Endodermal cell (in vitro differentiated cells): Measurements from ENCODE around the gene KRT12. TPM values are rescaled to one million over a fixed set of nuclear protein-coding genes. Genes with fewer than 3 reads are reported as not detected.

Experiments
- DNase-seq: peaks from one replicate; pipeline ENCODE4 v3.0.0-alpha.2; 2017
- H3K27ac ChIP-seq: 2 replicates; pipeline ENCODE4 v1.5.1; 2013; ENCODE audit warnings: mild to moderate bottlenecking, low read depth, low read length, moderate library complexity
- H3K27me3 ChIP-seq: 2 replicates; pipeline ENCODE4 v1.6.1; 2013; ENCODE audit warnings: mild to moderate bottlenecking, low read length, moderate library complexity; ENCODE audit not compliant: insufficient read depth, control insufficient read depth, poor library complexity, severe bottlenecking
- H3K36me3 ChIP-seq: 2 replicates; pipeline ENCODE4 v1.7.0; 2013; ENCODE audit warnings: mild to moderate bottlenecking, low read length, moderate library complexity; ENCODE audit not compliant: control insufficient read depth, insufficient read depth
- H3K4me1 ChIP-seq: one replicate; pipeline ENCODE4 v1.7.0; 2013; ENCODE audit warnings: low read length; ENCODE audit not compliant: control insufficient read depth, insufficient read depth
- H3K4me3 ChIP-seq: 2 replicates; pipeline ENCODE4 v1.5.1; 2013; ENCODE audit warnings: mild to moderate bottlenecking, low read length, moderate library complexity
- H3K9ac ChIP-seq: 2 replicates; pipeline ENCODE4 v1.6.1; 2013; ENCODE audit warnings: mild to moderate bottlenecking, low read length, moderate library complexity; ENCODE audit not compliant: poor library complexity, severe bottlenecking; ENCODE audit errors: extremely low read depth
- H3K9me3 ChIP-seq: 2 replicates; pipeline ENCODE4 v1.6.1; 2013; ENCODE audit warnings: mild to moderate bottlenecking, low read length, moderate library complexity; ENCODE audit not compliant: control insufficient read depth
- H3K27ac Mint-ChIP-seq: 2 replicates; pipeline ENCODE4 v1.8.0; 2020; ENCODE audit warnings: mixed read lengths
- H3K27me3 Mint-ChIP-seq: 2 replicates; pipeline ENCODE4 v1.8.0; 2021; ENCODE audit warnings: mild to moderate bottlenecking, mixed read lengths; ENCODE audit not compliant: insufficient read depth
- H3K36me3 Mint-ChIP-seq: 2 replicates; pipeline ENCODE4 v1.8.0; 2020; ENCODE audit warnings: low read depth, mixed read lengths
- H3K4me1 Mint-ChIP-seq: 2 replicates; pipeline ENCODE4 v1.8.0; 2020; ENCODE audit warnings: mixed read lengths
- H3K4me3 Mint-ChIP-seq: 2 replicates; pipeline ENCODE4 v1.8.0; 2020; ENCODE audit warnings: mild to moderate bottlenecking, moderate library complexity, mixed read lengths
- H3K9me3 Mint-ChIP-seq: 2 replicates; pipeline ENCODE4 v1.8.0; 2020; ENCODE audit warnings: mild to moderate bottlenecking, mixed read lengths
- WGBS, 2 experiments: methylation state at CpG; one replicate each; pipeline versions ENCODE4 v1.1.5 to v1.1.7; 2013; ENCODE audit warnings: missing lambda C conversion rate in 2 of 2, mixed read lengths in 1 of 2; ENCODE audit not compliant: insufficient coverage in 1 of 2, insufficient read length in 1 of 2; 5-methylcytosine and 5-hydroxymethylcytosine counted together
- total RNA-seq, 2 donors: library from RNA; stranded (reverse); fragmentation: NEBNext Ultra II Directional in 1 of 2; extraction: Animal tissue kit (Norgen Biotek cat#: 25700) in 1 of 2; gene quantifications; 2 replicates in 1 of 2; 3 replicates in 1 of 2; pipeline ENCODE4 v1.2.1, GENCODE V29; 2021
- TF ChIP-seq, protein P1 (sequence below): fragments of 200-600 bp; sonication (generic); conservative IDR thresholded peaks from 2 replicates; pipeline ENCODE4 v1.5.0; 2021; ENCODE audit warnings: antibody characterized with exemption, mild to moderate bottlenecking

KRT12 gene
- total RNA-seq, 2 donors from 2014 or later, result not detected

DNA sequence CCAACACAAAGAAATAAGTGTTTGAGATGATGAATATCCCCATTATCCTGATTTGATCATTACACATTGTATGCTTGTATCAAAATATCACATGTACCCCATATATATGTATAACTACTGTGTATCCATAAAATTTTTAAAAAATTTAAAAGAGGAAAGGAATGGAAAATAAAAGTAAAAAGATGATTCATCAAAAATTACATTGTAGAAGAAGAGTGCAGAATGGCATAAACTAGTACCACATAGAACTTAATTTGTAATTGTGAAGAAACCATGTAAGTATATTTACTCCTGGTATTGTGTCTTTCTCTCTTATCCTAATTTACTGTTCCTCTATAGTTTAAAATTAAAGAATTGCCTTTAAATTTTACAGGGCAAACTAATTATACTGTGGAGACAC lies 33.1 kb downstream of the KRT12 start:
- H3K4me1 ChIP-seq, result no peaks in the 10 kb centered on the region
- no peaks in the 10 kb centered on the region for H3K9me3 Mint-ChIP-seq
- no peak overlapping the region for H3K27ac ChIP-seq
- peaks cover 89% of the 10 kb centered on the region for H3K27me3 Mint-ChIP-seq
- peaks cover 13% of the 10 kb centered on the region for H3K27me3 ChIP-seq
- no peak overlapping the region for H3K4me3 ChIP-seq
- H3K36me3 Mint-ChIP-seq, result no peaks in the 10 kb centered on the region
- TF ChIP-seq, protein P1, sequence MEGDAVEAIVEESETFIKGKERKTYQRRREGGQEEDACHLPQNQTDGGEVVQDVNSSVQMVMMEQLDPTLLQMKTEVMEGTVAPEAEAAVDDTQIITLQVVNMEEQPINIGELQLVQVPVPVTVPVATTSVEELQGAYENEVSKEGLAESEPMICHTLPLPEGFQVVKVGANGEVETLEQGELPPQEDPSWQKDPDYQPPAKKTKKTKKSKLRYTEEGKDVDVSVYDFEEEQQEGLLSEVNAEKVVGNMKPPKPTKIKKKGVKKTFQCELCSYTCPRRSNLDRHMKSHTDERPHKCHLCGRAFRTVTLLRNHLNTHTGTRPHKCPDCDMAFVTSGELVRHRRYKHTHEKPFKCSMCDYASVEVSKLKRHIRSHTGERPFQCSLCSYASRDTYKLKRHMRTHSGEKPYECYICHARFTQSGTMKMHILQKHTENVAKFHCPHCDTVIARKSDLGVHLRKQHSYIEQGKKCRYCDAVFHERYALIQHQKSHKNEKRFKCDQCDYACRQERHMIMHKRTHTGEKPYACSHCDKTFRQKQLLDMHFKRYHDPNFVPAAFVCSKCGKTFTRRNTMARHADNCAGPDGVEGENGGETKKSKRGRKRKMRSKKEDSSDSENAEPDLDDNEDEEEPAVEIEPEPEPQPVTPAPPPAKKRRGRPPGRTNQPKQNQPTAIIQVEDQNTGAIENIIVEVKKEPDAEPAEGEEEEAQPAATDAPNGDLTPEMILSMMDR, result no peak
- H3K9ac ChIP-seq, result no peak overlapping the region
- no peaks in the 10 kb centered on the region for H3K9me3 ChIP-seq
- H3K36me3 ChIP-seq, result peaks cover 3% of the 10 kb centered on the region
- H3K4me3 Mint-ChIP-seq, result no peak overlapping the region
- no peak for DNase-seq
- H3K27ac Mint-ChIP-seq, result no peak overlapping the region
- H3K4me1 Mint-ChIP-seq, result no peaks in the 10 kb centered on the region

- no peak overlapping the region for H3K4me3 ChIP-seq
- H3K36me3 ChIP-seq, result peaks cover 3% of the 10 kb centered on the region
- H3K27ac ChIP-seq, result no peak overlapping the region
- Mint-ChIP-seq H3K27ac (no peak overlapping the region), H3K4me3 (no peak overlapping the region), H3K9me3 (no peaks in the 10 kb centered on the region), H3K4me1 (no peaks in the 10 kb centered on the region), H3K36me3 (no peaks in the 10 kb centered on the region), H3K27me3 (peaks cover 86% of the 10 kb centered on the region)
- H3K9me3 ChIP-seq, result no peaks in the 10 kb centered on the region
- H3K27me3 ChIP-seq, result peaks cover 3% of the 10 kb centered on the region
- no peak overlapping the region for H3K9ac ChIP-seq
- TF ChIP-seq, protein P1, result no peak
- no peaks in the 10 kb centered on the region for H3K4me1 ChIP-seq
- 67% methylated on average over 2 of the region's 3 CpGs; no CpG with 5 or more reads in 1 of the 2 experiments for WGBS, 2 experiments
- no peak for DNase-seq
These were observed 34.2 kb downstream of the KRT12 start for GRCh38 chr17:40832840-40833239.

GRCh38 chr17:40830085-40830776 lies 36.8 kb downstream of the KRT12 start:
- no peaks in the 10 kb centered on the region for H3K4me1 ChIP-seq
- H3K4me1 Mint-ChIP-seq, result no peaks in the 10 kb centered on the region
- H3K27ac ChIP-seq, result no peak overlapping the region
- H3K36me3 ChIP-seq, result no peaks in the 10 kb centered on the region
- H3K27ac Mint-ChIP-seq, result no peak overlapping the region
- H3K9me3 ChIP-seq, result no peaks in the 10 kb centered on the region
- TF ChIP-seq, protein P1, result no peak
- no peak overlapping the region for H3K4me3 ChIP-seq
- peaks cover 9% of the 10 kb centered on the region for H3K27me3 ChIP-seq
- H3K4me3 Mint-ChIP-seq, result no peak overlapping the region
- no peak overlapping the region for H3K9ac ChIP-seq
- peaks cover 91% of the 10 kb centered on the region for H3K27me3 Mint-ChIP-seq
- DNase-seq, result no peak
- H3K36me3 Mint-ChIP-seq, result no peaks in the 10 kb centered on the region
- H3K9me3 Mint-ChIP-seq, result no peaks in the 10 kb centered on the region
- 73 to 78% methylated on average over 2 of the region's 2 CpGs for WGBS, 2 experiments
